ENCODE data around the gene ALK. TPM values are rescaled to one million over a fixed set of nuclear protein-coding genes. Genes with fewer than 3 reads are reported as not detected.
A peak's percentile ranks its signal among the peaks of the same experiment; 100 is the strongest.
"Not testable (repeated sequence)": the region's sequence is repeated elsewhere in the genome, so short reads cannot be mapped to it uniquely, and the experiment has no call there.

Gene ALK
- total RNA-seq, 1 experiment from 2014 or later, result 0.26 TPM

DNA sequence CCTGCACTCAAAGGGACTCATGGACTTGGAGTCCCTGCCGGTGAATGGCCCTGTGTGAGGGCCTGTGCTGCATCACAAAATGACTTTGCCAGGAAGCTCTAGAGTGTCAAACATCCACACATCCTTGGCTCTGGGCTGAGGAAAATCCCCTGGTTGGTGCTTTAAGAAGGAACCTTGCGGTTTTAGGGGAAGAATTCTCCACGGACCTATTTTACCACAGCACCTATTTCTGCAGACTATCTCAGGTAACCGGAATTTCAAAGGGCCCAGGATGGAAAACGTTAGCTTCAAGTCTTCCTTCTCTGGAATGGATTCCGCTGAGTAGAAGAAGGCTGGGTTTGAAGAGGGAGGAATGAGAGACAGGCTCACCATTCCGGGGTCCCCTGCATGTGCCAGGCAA is 166.2 kb downstream of the ALK start:
- DNase-seq (ENCODE audit: low spot score), result no peak

DNA sequence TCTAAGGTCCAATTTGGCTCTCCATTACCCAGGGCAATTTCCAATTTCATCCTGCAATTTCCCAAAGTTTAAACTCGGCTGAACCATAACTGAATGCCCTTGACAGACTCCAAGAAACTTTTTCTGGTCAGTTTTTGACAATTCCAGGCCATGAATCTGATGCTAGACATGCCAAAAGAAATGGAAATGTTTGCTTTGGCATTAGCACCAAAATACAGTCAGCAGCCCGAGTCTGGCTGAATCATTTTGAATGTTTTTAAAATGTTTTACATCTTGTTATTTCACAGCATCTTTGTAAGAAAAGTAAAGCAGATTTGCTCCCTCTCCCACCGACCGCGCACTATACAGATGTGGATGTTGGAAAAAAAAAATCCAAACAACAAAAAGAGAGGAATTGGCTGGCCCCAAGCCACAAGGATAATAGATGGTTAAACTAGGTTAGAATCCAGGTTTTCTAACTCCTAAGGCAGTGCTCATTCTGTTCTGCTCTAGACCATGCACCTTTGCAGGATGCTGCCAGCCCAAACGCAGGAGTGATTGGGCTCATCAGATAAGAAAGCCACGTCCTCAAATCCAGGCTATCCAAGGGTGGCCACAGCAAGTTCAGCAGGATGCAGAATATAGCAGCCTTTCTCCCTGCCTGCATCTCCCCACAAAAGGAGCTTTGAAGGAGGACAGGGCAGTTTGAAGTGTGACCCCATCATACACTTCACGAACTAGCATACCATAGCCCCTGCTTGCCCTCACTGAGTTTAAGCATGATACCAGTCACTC is 167.5 kb downstream of the ALK start:
- DNase-seq (ENCODE audit: low spot score), result peak; percentile 40

DNA sequence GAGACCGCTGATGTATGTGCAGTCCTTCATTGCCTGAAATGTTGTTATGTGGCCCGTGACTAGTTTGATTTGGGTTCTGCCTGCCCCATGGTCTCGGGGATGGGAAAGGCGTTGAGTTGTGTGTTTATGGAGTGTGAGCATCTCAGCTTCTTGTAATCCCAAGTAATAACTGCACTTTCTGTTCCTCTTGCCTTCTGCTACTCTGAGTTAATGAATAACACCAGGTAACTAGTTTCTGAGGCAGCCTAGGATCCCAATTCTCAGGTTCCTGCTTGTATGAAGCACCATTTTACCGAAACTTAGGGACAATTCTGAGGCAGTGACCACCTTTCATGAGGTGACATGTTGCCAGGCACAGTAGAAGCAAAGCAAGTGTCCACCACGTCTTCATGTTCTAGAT is 170.0 kb downstream of the ALK start:
- no peak for DNase-seq (ENCODE audit: low spot score)

DNA sequence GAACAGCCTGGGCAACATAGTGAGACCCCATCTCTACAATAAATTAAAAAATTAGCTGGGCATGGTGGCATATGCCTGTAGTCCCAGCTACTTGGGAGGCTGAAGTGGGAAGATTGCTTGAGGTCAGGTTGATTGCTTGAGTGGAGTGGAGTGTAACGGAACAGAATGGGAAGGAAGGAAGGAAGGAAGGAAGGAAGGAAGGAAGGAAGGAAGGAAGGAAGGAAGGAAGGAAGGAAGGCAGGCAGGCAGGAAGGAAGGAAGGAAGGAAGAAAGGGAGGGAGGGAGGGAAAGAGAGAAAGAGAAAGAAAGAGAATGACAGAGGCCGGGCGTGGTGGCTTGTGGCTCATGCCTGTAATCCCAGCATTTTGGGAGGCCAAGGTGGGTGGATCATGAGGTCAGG is 170.9 kb downstream of the ALK start:
- not testable (repeated sequence) for DNase-seq (ENCODE audit: low spot score)

DNA sequence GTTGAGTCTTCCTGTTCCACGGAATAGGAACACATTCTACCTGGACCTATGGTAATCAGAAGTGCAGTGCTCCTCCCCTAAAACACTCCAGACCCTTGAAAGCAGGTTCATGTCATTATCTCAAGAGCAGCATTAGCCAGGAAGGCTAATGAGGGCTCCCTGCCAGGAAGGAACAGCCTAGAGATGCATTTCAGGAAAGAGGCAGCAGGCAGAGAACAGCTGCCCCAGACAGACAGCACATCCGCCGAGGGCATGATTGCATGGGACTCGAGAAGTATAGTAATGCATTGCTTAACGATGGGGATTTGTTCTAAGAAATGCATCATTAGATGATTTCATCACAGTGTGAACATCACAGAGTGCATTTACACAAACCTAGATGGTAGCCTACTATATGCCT is 171.5 kb downstream of the ALK start:
- no peak for DNase-seq (ENCODE audit: low spot score)

DNA sequence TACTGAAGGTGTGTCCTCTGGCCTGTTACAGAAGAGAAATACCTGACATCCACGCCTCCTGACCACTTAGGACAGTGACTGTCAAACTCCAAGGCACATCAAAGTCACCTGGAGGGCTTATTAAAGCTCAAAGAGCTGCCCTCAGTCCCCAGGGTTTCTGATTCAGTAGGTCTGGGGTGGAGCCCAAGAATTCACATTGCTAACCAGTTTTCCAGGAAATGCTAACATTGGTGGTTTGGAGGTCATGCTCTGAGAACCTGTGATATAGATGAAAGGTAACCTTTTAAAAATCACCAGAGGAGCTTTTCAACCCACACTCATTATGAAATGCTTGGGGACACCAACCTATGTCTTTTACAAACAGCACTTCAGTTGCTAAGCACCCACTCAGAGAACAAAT is 172.3 kb downstream of the ALK start:
- peak; percentile 58 for DNase-seq (ENCODE audit: low spot score)

DNA sequence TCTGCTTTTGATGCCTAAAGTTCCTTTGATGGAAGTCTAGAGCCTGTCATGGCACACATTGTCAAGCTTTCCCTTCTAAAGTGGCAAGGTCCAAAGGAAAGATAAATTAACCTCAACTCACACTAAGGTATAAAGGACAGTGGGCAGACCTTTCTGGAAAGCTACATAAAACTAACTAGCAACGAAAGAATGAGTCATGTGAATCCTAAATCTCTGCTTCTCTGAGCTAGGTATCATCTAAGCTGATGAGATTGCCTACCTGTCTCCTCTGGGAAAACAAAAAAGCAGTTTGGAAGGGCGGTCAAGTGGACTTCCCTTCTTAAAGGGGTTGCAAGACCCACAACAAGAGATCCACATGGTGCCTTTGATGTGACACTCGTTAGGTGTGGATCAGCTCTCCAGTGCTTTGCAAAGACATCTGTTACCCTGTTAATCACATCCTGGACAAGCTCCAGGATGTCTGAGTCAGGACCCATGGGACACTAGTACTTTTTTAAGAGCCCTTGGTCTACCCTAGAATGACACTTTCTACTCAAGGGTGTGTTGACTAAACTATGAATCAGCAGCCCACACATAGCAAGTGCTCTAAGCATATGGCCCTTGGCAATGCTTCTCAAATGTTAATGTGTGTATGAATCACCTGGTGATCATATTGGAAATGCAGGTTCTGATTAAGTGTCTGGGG is 173.5 kb downstream of the ALK start:
- peak; percentile 99 for DNase-seq (ENCODE audit: low spot score)

DNA sequence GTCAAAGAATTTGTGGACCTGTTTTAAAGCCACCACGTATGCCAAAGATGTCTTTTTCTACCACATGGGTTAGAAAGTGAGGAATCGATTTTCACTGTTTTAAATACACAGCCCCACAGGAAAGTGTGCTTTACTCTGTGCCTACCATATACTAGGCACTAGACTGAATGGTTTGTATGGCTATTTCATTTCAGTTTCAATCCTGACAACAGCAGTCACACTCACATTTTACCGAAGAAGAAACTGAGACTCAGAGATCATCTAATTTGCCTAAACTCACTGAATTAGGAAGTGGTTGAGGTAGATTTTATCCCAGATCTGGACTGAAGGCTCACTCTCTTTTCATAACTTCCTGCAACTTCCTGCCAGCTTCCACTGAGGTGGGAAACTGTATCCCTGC is 176.4 kb downstream of the ALK start:
- DNase-seq (ENCODE audit: low spot score), result no peak

DNA sequence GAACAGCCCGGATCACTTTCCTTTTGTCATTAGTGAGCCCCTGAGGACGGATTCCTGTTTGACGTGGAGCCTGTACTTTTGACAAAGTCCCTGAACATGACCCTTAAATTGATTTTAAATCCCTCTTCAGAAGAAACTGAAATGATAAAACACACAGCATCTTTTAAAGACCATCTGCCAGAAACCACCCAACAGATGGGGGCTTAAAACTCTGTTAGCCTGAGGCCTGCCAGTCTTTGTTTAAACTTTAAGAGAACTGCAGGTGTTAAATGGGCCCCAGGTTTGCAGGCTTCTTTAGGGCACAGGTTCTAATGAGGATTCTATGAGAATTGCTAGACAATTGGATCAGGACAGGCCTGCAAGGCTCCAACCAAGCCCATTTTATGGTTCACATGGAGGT is 177.9 kb downstream of the ALK start:
- no peak for DNase-seq (ENCODE audit: low spot score)

DNA sequence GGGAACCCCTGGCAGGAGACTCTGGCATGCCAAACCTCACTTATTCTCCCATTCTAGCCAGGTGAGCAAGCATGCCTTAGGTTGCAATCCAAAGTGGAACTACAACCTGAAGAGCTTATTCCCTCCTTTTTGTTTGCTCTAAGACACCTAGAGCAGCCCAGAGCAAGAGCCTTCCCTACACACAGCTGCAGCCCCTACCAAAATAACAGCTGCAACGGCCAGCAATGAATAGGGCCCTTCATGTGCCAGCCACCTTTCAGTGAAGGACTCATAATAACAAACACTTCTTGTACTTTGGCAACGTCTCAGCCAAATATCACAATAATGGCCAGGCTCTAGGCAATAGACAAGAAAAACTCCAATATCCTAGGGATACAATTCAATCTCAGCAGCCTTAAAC is 178.7 kb downstream of the ALK start:
- no peak for DNase-seq (ENCODE audit: low spot score)

DNA sequence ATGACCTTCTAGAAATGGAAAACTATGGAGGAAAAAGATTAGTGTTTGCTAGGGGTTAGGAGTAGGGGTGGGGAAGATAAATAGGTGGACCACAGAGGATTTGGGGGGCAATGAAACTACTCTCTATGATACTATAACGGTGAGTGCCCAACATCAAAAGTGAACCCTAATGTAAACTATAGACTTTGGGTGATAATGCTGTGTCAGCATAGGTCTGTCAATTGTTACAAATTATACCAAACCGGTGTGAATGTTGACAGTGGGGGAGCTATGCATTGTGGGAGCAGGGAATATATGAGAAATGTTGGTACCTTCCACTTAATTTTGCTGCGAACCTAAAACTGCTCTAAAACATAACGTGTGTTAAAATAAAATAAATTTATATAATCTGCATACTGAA is 180.3 kb downstream of the ALK start:
- no peak for DNase-seq (ENCODE audit: low spot score)

DNA sequence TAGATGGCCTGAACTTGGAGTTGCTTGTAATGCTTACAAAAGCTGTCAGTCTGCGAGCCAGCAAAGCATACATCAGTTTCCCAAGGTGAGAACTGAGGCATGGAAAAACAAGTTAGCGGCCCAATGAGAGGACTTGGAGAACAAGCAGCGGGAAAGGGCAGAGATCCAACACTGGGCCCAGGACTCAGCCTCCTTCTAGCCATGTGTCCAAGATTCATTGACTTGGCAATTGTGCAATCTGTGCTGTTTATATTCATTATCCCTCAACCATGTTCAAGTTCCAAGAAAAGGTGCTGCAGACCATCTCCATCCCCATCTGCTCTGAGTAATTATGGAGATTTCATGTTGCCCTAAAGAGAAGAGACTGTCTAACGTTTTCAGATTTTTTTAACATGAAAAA is 187.4 kb downstream of the ALK start:
- no peak for DNase-seq (ENCODE audit: low spot score)

DNA sequence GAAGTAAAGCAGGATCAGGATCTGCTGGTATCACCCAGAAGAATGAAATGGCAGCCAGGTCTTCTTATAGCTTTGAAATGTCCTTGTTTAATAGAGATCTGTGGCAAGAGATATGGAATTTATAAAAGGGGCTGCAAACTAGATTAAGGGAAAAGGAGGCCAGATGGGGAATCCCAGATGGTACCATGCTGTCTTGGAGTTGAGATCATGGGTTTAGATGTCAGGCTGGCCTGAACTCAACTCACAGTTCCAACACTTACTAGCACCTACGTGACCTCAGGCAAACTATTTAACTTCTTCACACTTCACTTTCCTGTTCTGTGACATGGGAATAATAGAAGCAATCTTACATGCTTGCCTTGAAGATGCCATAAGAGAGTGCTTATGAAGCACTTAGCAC is 188.2 kb downstream of the ALK start:
- no peak for DNase-seq (ENCODE audit: low spot score)

DNA sequence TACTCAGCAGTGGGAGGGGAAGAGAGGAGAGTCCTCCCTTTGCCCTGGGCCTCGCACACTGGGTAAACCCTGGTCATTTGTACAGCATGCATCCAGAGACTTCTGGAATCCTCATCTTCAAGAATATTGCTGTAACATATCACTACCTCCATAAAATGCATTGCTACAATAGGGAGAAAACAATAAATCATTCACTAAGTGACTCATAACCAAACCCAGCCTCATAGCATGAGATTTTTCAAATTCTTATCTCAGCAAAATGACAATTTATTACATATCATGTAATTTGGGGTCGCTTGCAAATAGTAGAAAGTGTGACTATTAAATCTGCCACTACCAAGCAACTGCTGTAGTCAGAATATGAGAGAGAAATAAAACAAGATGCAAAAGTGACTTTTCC is 189.4 kb downstream of the ALK start:
- DNase-seq (ENCODE audit: low spot score), result peak; percentile 34

DNA sequence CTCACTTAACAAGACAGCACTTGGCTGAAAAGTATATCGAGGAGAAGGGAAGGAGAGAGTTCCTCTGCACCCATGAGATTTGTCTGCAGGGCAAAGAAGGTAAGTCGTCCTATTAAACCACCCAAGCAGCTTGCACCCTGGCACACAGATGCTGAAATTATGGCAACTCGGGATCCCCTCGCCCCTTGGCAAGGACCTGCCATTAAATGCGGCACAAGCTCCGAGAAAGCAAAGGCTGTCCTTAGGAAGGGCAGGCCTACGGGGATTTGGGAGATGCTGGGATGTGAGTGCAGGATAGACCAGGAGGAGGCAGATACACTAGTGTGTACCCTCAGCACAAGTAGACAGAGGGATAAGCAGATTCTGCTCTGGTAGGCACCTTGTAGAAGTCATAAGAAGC is 191.5 kb downstream of the ALK start:
- DNase-seq (ENCODE audit: low spot score), result no peak

DNA sequence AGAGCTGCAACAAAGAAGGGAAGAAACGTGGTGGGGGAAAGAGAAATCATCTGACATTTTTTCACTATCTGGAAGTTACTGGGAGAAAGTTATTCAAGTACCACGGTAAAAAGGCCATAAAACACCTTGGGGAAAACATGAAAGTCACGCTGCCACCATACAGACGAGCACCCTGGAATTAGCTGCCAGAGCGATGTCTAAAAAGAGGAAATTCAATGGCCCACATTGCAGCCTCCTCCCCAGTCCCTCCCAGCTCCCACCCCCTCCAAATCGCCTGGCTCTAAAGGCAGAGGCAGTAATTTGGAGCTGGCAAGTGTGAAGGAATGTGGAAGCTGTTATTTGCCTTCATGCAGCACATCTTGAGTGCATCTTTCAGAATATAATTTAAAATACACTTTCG is 192.0 kb downstream of the ALK start:
- DNase-seq (ENCODE audit: low spot score), result no peak

DNA sequence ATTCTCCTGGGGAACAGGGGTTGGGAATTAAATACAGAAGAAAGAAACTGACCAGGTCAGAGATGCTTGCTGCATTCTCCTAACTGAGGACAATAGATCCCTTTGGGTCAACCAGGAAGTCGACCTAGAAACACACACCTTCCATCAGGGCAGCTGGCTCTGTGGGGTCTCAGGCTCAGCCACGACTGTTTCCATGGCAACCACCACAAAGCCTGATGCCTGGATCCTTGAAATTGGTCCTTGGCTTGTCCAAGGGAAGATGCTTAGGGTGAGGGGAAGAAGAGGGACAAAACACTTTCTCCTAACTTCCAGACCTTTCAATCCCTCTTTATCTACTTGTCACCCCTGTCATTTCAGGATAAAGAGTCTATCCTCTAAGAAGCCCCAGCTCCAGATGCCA is 194.4 kb downstream of the ALK start:
- no peak for DNase-seq (ENCODE audit: low spot score)

DNA sequence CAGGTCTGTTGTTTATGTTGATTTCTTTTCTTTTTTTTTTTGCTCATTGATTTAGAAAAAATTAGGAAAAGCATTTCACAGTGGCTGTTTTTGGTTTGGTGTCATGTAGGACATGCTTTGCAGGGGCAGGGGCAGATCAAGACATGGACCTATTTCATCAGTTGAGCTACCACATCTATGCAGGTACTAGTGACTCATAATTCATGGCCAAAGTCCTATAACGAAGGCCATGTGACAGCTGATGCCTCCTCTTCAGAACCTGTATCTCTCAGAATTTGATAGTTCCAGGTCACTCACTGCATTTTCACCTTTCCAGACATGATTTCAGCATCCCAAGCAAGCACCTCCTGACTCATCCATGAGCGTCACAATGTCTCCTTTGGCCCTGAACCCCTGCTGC is 195.8 kb downstream of the ALK start:
- DNase-seq (ENCODE audit: low spot score), result no peak

DNA sequence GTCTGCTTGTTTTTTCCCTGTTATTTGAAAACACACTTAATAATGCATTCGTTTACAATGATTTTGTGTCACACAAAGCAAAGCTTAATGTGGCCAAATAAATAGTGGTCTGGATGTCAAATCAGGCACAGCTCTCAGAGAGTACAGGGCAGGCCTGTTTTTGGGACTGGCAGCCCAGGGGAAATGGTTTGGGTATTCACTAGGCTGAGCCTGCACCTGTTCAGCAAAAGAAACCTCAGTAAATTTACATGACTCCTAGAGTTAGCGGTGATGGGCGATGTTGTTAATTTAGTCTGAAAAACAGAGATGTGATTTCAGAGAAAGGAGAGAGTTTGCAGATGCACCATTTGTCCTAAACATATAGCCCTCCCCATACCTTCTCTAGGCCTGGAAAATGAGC is 197.1 kb downstream of the ALK start:
- DNase-seq (ENCODE audit: low spot score), result no peak

DNA sequence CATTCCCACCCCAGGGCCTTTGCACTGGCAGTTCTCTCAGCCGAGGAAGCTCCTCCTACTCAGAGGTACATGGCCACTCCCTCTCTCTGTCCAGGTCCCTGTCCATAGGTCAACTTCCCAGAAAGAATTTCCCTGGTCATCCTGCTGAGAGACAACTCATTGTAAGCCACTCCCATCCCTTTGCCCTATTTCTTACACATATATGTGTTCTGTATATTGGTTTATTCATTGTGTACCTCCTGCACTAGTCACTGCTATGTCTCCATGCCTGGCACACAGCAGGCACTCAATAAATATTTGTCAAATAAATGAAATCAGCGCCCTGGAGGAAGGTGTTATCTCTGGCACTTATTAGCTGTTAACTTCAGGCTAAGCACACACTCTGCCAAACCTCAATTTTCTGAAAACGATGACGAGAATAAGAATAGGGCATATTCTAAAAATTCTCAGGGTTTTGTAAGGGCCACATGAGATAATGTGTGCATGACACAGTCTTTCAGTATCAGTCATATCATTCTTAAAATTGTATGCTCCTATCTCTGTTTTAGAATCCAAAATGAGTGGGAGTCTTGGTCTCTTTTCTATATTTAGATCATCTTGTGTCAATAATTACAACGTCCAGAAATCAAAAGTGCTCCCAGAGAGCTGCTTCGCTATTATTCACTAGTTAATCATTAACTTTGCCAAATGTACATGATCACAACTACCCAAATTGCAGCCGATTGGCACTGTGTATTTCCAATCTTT is 198.0 kb downstream of the ALK start:
- DNase-seq (ENCODE audit: low spot score), result no peak

DNA sequence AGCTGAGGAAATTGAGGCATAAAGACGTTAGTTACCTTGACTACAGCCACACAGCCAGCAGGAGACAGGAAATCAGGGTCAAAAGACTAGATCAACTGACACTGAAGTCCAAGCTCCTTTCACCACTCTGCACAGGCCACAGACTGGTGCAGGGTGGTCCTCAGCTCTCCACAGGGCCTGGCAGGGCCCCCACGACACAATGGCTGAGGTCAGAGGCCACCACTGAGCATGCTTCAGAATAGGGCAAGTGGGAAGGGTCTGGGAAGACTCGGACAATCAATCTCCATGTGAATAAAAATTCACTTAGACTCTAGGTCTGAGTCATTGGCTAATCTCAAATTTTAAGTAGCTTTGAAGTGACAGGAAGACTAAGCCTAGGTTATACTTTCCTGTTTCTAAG is 201.7 kb downstream of the ALK start:
- DNase-seq (ENCODE audit: low spot score), result no peak

DNA sequence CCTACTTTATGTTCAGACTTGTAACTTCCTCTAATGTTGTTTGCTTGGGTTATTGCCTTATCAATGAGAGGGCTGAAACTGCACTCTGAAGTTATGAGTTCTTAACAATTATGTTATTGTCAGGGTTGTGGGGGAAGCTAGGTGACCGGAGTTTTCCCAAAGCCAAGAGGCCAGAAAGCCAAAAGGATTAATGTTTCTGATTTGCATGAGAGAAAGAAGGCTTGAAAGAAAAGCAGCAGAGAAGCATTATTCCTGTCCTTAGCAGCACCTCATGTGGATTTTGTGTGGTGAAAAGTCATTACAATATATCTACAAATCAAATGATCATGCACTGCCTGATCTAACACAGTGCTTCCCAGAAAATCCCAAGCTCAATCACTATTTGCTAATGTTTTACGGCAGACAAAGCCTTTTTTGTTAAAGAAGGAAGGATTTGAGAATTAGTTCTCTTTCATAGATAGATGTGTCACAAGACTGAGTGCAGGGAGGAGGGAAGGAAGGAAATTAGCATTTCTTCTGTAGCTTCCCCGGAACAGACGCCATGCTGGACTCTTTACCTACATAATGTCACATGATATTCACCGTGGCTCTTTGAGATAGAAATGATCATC is 203.2 kb downstream of the ALK start:
- DNase-seq (ENCODE audit: low spot score), result no peak

DNA sequence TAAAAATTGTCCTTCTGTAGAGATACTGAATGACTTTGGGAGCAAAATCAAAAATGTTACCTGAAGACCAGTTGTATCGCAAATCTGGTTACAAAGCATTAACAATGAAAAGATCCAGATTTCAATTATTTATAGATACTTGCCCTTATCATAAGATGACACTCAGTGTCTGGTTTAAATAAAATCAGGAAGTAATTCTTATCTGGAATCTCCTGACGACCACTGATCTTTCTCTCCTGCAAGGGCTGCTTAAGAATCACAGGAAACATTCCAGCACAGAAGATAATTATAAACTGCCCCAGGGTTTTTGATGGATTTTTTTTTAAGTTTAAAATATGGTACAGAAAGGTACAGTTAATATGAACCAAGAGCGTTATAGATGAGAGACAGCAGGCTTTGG is 205.7 kb downstream of the ALK start:
- DNase-seq (ENCODE audit: low spot score), result no peak

Measured in A172 (cell line).